ENCODE data around the gene TYR.
"Not testable (repeated sequence)": the region's sequence is repeated elsewhere in the genome, so short reads cannot be mapped to it uniquely, and the experiment has no call there.

The TYR gene

GRCh38 chr11:89272540-89273088 is 94.9 kb downstream of the TYR start:
- DNase-seq (ENCODE audit: low read depth in 2 of 2), result not testable (repeated sequence)

DNA sequence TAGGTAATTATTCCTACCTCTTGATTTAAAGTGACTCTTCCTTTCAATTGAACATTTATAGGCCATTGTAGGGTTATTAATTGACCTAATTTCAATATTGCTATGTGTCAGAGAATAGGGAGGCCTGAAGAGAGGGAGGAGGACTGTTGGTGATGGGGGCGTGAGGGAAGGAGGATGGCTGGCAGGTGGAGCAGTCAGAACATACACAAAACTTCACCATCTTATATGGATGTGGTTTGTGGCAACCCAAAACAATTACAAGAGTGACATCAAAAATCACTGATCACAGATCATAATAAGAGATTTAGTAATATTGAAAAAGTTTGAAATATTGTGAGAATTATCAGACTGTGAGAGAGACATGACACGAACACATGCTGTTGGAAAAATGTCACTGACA is 95.5 kb downstream of the TYR start:
- not testable (repeated sequence) for DNase-seq (ENCODE audit: low read depth in 2 of 2)

DNA sequence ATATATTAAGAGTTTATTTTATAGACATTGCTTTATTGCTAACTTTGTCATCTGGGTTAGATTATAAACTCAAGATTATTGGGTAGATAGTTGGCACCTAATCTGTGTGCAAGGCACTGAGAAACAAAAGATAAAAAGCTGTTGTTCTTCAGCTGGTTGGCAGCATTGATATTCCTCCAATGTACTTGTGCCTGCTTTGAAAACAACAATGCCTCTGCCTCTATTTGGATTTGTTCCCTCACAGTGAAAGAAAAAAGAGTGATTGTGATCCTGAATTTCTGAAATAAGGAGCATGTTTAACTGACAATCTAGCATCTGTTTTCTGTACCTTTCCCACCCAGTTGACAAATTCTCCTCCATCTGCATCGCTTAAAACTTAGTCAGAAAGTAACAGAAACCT is 98.3 kb downstream of the TYR start:
- DNase-seq (ENCODE audit: low read depth in 2 of 2), result no peak

- DNase-seq (ENCODE audit: low read depth in 2 of 2), result no peak
Measured at GRCh38 chr11:89279176-89279575, 101.5 kb downstream of the TYR start.

GRCh38 chr11:89281032-89281677 is 103.5 kb downstream of the TYR start:
- not testable (repeated sequence) for DNase-seq (ENCODE audit: low read depth in 2 of 2)

GRCh38 chr11:89286601-89287000 is 108.9 kb downstream of the TYR start:
- DNase-seq (ENCODE audit: low read depth in 2 of 2), result not testable (repeated sequence)

DNA sequence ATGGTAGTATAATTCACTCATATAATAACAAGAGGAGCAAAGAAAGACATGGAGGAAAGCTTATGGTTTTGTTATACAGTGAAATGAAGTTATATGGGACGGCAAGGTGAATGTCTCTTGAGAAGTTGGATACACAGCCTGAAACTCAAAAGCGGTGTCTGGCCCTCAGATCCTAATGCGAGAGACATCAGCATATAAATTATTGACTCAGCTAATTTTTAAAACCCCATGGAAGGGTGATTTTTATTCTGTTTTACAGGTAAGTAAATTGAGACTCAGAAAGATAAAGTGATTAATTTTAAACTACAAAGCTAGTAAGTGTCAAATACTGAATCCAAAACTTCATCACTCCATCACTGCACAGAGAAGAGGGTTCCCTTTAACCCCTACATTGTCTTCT is 110.3 kb downstream of the TYR start:
- DNase-seq (ENCODE audit: low read depth in 2 of 2), result not testable (repeated sequence)

- no peak for DNase-seq (ENCODE audit: low read depth in 2 of 2)
Measured at GRCh38 chr11:89293965-89294679, 116.4 kb downstream of the TYR start.

GRCh38 chr11:89295023-89295422 is 117.3 kb downstream of the TYR start:
- not testable (repeated sequence) for DNase-seq (ENCODE audit: low read depth in 2 of 2)

- DNase-seq (ENCODE audit: low read depth in 2 of 2), result not testable (repeated sequence)
Measured at GRCh38 chr11:89303029-89303428, 125.4 kb downstream of the TYR start.

DNA sequence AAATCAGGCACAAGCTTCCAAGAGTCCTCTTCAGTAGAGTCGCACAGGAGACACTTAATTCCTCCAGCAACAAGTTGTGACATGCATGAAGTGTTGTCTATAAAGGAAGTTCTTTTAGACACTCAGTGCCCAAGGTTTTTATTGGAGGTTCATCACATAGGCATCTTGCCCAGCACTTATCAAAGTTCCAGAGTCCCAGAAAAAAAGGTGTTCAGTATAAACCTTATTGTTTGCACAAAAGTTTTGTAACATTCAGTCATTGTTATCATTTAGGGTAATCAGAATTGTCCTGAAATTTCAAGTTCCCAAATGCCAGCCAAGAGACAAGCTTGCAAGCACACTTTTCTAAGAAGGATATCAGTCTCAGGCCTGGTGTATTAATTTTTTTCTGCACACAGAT is 130.6 kb downstream of the TYR start:
- not testable (repeated sequence) for DNase-seq (ENCODE audit: low read depth in 2 of 2)

DNA sequence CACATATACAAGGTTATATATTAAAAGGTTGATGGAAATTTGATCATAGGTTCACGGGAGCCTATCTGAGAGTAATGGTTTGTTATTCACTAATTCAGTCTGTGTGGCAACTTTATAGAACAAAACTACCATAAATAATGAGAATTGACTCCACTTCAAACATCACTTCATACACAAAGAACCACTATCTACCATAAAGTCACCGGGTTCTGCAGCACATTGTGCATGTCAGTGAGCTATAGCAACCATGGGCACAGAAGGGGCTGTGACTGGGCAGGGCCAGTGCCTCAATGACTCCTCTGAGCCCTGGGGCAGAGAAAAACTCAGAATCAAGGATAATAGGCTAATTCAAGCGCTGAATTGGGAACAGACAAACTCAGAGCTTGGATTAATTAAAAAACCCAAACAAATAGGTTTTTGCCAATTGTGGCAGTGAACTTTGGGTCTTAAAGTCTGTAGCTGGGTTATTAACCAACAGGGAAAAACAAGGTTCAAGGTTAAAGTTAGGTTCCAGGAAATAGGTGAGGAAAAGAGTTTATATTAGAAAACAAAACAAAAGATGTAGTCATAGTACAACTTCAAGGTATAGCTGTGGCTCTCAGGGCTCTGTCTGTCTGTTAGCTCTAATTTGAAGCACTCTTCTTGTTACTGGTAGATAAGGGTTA is 131.8 kb downstream of the TYR start:
- DNase-seq (ENCODE audit: low read depth in 2 of 2), result not testable (repeated sequence)

DNA sequence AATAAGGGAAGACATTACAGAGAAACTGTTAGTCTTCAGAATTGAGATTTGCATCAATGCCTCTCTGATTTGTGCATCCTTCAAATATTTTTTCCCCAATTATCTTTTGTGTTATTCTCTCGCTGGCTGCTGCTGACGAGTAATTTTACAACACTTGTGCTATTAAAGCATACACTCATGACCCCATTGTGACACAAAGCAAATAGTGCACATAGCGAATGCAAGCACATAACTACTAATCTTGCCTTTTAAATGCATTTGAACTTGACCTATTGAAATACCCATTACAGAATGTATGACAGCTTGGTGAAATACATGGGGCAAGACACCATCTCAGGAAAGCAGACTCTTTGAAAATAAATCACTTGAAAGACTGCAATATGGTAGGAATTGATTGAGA is 132.9 kb downstream of the TYR start:
- not testable (repeated sequence) for DNase-seq (ENCODE audit: low read depth in 2 of 2)

DNA sequence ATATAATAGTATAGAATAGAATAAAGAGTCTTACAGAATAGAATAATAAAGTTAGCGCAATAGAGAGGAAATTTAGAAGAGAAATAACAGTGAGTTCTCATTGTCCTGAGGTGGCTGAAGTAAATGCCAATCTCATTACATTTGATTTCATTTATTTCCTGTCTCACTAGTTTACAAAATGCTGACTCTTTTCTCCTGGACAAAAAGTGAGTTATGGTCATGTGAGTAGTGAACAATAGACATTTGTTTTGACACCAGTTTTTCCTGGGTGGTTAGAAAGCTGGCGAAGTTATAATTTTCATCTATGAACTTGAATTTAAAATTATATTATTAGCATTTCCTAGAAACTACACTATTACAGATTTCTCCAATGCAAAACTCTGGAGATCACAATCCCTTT is 143.7 kb downstream of the TYR start:
- DNase-seq (ENCODE audit: low read depth in 2 of 2), result no peak

- DNase-seq (ENCODE audit: low read depth in 2 of 2), result no peak
Measured at GRCh38 chr11:89327885-89328284, 150.2 kb downstream of the TYR start.

DNA sequence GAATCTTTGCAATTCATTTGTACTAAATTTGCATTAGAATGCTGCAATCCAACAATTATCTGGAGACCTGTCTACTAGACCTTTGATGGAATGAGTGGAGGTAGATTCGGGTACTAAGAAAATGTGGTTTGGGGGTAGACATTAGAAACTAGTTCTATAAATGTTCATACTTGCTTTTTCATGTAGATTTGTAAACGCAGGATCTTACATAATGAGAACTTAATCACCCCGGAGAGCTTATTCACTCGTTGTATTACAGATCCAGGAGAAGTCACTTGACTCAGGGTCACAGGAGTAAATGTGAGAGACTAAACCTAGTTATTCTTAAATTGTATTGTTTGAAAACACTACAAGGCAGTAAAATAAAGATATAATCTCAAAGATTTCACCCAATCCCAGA is 154.3 kb downstream of the TYR start:
- DNase-seq (ENCODE audit: low read depth in 2 of 2), result not testable (repeated sequence)

- DNase-seq (ENCODE audit: low read depth in 2 of 2), result not testable (repeated sequence)
Measured at GRCh38 chr11:89333704-89334103, 156.0 kb downstream of the TYR start.

- DNase-seq (ENCODE audit: low read depth in 2 of 2), result not testable (repeated sequence)
Measured at GRCh38 chr11:89337100-89337650, 159.5 kb downstream of the TYR start.

- DNase-seq (ENCODE audit: low read depth in 2 of 2), result not testable (repeated sequence)
Measured at GRCh38 chr11:89338073-89338472, 160.4 kb downstream of the TYR start.

GRCh38 chr11:89340450-89340849 is 162.8 kb downstream of the TYR start:
- DNase-seq (ENCODE audit: low read depth in 2 of 2), result not testable (repeated sequence)

DNA sequence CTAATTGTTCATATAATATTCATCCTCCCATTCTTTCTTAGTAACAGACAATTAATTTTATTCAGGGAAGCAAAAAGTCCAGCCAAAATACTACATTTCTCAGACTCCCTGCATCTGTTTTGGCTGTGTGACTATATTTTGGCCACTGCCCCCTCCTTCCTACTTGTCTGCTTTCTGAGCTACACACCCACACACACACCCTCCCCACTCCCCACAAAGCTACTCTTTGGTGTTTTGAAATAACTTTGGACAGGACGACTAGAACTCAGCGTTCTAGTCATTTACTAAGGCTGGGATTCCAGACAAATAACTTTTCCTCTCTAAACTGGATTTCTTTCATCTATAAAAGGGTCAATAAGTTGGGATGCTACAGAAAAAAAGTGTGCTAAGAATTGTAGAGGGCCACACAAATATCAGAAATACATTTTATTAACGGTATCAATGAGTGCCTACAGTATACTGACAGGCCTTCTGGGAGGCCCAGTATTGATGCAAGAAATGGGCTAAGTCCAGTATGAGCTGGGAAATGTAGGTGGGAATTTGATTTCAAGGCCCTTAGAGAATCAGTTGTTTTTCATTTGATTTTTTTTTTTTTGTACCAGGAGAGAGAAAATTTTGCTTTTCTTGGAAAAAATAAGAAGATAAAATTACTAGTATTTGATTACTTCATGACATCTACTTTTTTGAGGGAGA is 165.4 kb downstream of the TYR start:
- not testable (repeated sequence) for DNase-seq (ENCODE audit: low read depth in 2 of 2)

All from stimulated activated CD4-positive, alpha-beta T cell treated with anti-CD3 and anti-CD28 coated beads, Interleukin-1b, Interleukin-23, amount 100 ng/mL, for 1 hour (primary cell).